K562 (cell line): ENCODE results near the gene EML1.

Source experiments
- BHLHE40 ChIP-seq: IDR thresholded peaks from 2 replicates; pipeline ENCODE4 v1.6.1; 2011; ENCODE audit warnings: low read length, improper control_type of control experiment
- MXI1 ChIP-seq: IDR thresholded peaks from 2 replicates; pipeline ENCODE4 v1.6.1; 2011; ENCODE audit warnings: low read depth, mild to moderate bottlenecking, improper control_type of control experiment, low read length
- PHF21A ChIP-seq: fragments of 450-650 bp; IDR thresholded peaks from 2 replicates; pipeline ENCODE4 v1.6.1; 2017; ENCODE audit warnings: low read depth, borderline replicate concordance
- POLR2A ChIP-seq: fragments of 450-650 bp; conservative IDR thresholded peaks from 2 replicates; pipeline ENCODE4 v1.6.1; 2016
- TF ChIP-seq, protein P1 (sequence below): fragments of 450-650 bp; IDR thresholded peaks from 2 replicates; pipeline ENCODE4 v1.6.1; 2018; ENCODE audit not compliant: partially characterized antibody
- TF ChIP-seq, protein P2 (sequence below), 3 experiments: IDR thresholded peaks in 2 of 3; conservative IDR thresholded peaks in 1 of 3; 2 replicates each; pipeline ENCODE4 v1.5.1; 2011 to 2012; ENCODE audit warnings: low read length in 3 of 3, mild to moderate bottlenecking in 3 of 3, control low read depth in 2 of 3, improper control_type of control experiment in 1 of 3, inconsistent platforms in 1 of 3, low read depth in 1 of 3, mixed read lengths in 1 of 3, moderate library complexity in 1 of 3; ENCODE audit not compliant: insufficient read depth in 2 of 3

DNA sequence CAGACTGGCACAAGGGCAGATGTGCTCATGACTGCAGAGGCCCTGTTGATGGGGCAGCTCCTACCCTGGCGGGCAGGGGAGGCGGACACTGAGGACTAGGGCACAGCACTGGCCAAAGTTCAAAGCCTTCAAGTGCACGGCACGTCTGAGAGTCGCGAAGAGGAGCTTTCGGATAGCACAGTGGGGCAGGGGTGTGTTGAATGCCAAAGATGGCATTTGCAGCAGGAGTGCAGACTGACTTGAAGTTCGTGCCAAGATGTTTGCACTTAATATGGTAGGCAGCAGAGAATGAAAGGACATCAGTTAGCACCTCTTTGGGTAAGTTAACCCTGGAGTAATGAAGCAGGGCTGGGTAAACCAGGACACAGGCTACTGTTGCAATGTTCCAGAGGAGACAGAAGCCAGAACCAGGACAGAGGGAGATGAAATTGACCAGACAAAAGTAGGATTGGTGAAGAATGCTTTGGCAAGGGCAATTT, 6.7 kb upstream of the EML1 start:
- TF ChIP-seq MXI1 (no peak), PHF21A (no peak), BHLHE40 (no peak), POLR2A (no peak)
- TF ChIP-seq, protein P1, sequence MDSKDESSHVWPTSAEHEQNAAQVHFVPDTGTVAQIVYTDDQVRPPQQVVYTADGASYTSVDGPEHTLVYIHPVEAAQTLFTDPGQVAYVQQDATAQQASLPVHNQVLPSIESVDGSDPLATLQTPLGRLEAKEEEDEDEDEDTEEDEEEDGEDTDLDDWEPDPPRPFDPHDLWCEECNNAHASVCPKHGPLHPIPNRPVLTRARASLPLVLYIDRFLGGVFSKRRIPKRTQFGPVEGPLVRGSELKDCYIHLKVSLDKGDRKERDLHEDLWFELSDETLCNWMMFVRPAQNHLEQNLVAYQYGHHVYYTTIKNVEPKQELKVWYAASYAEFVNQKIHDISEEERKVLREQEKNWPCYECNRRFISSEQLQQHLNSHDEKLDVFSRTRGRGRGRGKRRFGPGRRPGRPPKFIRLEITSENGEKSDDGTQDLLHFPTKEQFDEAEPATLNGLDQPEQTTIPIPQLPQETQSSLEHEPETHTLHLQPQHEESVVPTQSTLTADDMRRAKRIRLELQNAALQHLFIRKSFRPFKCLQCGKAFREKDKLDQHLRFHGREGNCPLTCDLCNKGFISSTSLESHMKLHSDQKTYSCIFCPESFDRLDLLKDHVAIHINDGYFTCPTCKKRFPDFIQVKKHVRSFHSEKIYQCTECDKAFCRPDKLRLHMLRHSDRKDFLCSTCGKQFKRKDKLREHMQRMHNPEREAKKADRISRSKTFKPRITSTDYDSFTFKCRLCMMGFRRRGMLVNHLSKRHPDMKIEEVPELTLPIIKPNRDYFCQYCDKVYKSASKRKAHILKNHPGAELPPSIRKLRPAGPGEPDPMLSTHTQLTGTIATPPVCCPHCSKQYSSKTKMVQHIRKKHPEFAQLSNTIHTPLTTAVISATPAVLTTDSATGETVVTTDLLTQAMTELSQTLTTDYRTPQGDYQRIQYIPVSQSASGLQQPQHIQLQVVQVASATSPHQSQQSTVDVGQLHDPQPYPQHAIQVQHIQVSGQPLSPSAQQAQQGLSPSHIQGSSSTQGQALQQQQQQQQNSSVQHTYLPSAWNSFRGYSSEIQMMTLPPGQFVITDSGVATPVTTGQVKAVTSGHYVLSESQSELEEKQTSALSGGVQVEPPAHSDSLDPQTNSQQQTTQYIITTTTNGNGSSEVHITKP: no peak
- TF ChIP-seq, protein P2, sequence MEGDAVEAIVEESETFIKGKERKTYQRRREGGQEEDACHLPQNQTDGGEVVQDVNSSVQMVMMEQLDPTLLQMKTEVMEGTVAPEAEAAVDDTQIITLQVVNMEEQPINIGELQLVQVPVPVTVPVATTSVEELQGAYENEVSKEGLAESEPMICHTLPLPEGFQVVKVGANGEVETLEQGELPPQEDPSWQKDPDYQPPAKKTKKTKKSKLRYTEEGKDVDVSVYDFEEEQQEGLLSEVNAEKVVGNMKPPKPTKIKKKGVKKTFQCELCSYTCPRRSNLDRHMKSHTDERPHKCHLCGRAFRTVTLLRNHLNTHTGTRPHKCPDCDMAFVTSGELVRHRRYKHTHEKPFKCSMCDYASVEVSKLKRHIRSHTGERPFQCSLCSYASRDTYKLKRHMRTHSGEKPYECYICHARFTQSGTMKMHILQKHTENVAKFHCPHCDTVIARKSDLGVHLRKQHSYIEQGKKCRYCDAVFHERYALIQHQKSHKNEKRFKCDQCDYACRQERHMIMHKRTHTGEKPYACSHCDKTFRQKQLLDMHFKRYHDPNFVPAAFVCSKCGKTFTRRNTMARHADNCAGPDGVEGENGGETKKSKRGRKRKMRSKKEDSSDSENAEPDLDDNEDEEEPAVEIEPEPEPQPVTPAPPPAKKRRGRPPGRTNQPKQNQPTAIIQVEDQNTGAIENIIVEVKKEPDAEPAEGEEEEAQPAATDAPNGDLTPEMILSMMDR (IDR thresholded peaks at IDR 0.05 in 2 of 3, conservative IDR thresholded peaks at IDR 0.05 in 1 of 3; ENCODE audit: insufficient read depth in 2 of 3, low read depth in 1 of 3, low read length in 3 of 3): no peak
